HCT116 (cell line): Measurements from ENCODE around the gene NHP2. TPM values are rescaled to one million over a fixed set of nuclear protein-coding genes. Genes with fewer than 3 reads are reported as not detected.

ENCODE experiments used
- ATAC-seq: fragments of 200-7000 bp; cut with Tn5 transposase; 2 replicates; pipeline ENCODE4 v1.9.1; 2020; ENCODE audit warnings: mild to moderate bottlenecking, moderate library complexity
- BruUV-seq: library from RNA; stranded (reverse); fragments of 400-500 nt; replicated peaks from 2 replicates; lab custom pipeline; 2021; lab: Mats Ljungman, UMichigan
- CTCF ChIA-PET: fragments of 300-600 bp; sonication (Branson Sonifier 250); formaldehyde crosslinking; loops from one replicate; lab custom pipeline; 2021; ENCODE audit warnings: antibody characterized with exemption; lab: Charles Lee
- POLR2A ChIA-PET: fragments of 300-600, 350-600 bp; sonication (Branson Sonifier 250); formaldehyde crosslinking; loops from one replicate; lab custom pipeline; 2021; ENCODE audit warnings: antibody characterized with exemption; lab: Charles Lee
- RAD21 ChIA-PET, 2 experiments: fragments of 300-600 bp; sonication (Branson Sonifier 250); formaldehyde crosslinking; loops; one replicate each; lab custom pipeline; 2023; ENCODE audit warnings: low total read pairs in 2 of 2; ENCODE audit not compliant: uncharacterized antibody in 2 of 2, unreplicated experiment in 2 of 2, low non-redundant PET in 1 of 2; lab: Charles Lee
- DNase-seq: peaks from one replicate; pipeline ENCODE4 v3.0.0-alpha.2; 2010; ENCODE audit warnings: low read depth, low spot score
- H2AFZ ChIP-seq: fragments of 200-600 bp; shearing (Covaris generic), sonication (generic); 2 replicates; pipeline ENCODE4 v1.6.1; 2017; ENCODE audit warnings: low read depth, mixed run types, mixed read lengths, antibody characterized with exemption, low read length; ENCODE audit not compliant: poor library complexity, severe bottlenecking
- H3K27ac ChIP-seq: 2 replicates; pipeline ENCODE4 v1.5.1; 2012; ENCODE audit warnings: low read depth, low read length
- H3K27me3 ChIP-seq: fragments of 200-600 bp; sonication (generic); 2 replicates; pipeline ENCODE4 v1.6.1; 2016; ENCODE audit warnings: mixed run types, low read length, mixed read lengths; ENCODE audit not compliant: insufficient read depth
- H3K36me3 ChIP-seq, 2 experiments: fragments of 200-500 bp in 1 of 2; fragments of 200-600 bp in 1 of 2; sonication (Bioruptor generic) in 1 of 2; sonication (generic) in 1 of 2; 2 replicates each; pipeline versions ENCODE4 v1.5.1 to v1.6.1; 2014 to 2016; ENCODE audit warnings: low read length in 2 of 2, inconsistent platforms in 1 of 2, mixed read lengths in 1 of 2, mixed run types in 1 of 2; ENCODE audit not compliant: insufficient read depth in 2 of 2, control insufficient read depth in 1 of 2
- H3K4me1 ChIP-seq, 2 experiments: fragments of 200-600 bp in 1 of 2; sonication (generic) in 1 of 2; 2 replicates each; pipeline versions ENCODE4 v1.5.1 to v1.6.1; 2012 to 2017; ENCODE audit warnings: low read length in 2 of 2, inconsistent platforms in 1 of 2, mild to moderate bottlenecking in 1 of 2, mixed read lengths in 1 of 2, mixed run types in 1 of 2, moderate library complexity in 1 of 2; ENCODE audit not compliant: insufficient read depth in 2 of 2, control insufficient read depth in 1 of 2
- H3K4me2 ChIP-seq: fragments of 200-600 bp; sonication (generic); 2 replicates; pipeline ENCODE4 v1.6.1; 2017; ENCODE audit warnings: mixed run types, low read length, mixed read lengths
- H3K4me3 ChIP-seq, 2 experiments: fragments of 200-600 bp in 1 of 2; sonication (generic) in 1 of 2; replicated peaks in 1 of 2; 2 replicates each; pipeline ENCODE4 v1.5.1; 2011 to 2016; ENCODE audit warnings: low read length in 2 of 2, control low read depth in 1 of 2, low read depth in 1 of 2, mild to moderate bottlenecking in 1 of 2, mixed read lengths in 1 of 2, mixed run types in 1 of 2
- H3K79me2 ChIP-seq: fragments of 200-600 bp; sonication (generic); 2 replicates; pipeline ENCODE4 v1.6.1; 2017; ENCODE audit warnings: mild to moderate bottlenecking, mixed run types, low read length, moderate library complexity, mixed read lengths; ENCODE audit not compliant: insufficient read depth
- H3K9ac ChIP-seq: fragments of 200-600 bp; sonication (generic); 2 replicates; pipeline ENCODE4 v1.6.1; 2016; ENCODE audit warnings: low read length, mixed read lengths
- H3K9me2 ChIP-seq: fragments of 200-600 bp; sonication (generic), shearing (Covaris generic); 2 replicates; pipeline ENCODE4 v1.6.1; 2017; ENCODE audit warnings: mixed run types, mild to moderate bottlenecking, moderate library complexity; ENCODE audit not compliant: insufficient read depth
- H3K9me3 ChIP-seq, 2 experiments: fragments of 200-500 bp in 1 of 2; fragments of 200-600 bp in 1 of 2; sonication (Bioruptor generic) in 1 of 2; sonication (generic) in 1 of 2; 2 replicates each; pipeline ENCODE4 v1.6.1; 2014 to 2017; ENCODE audit warnings: low read length in 2 of 2, mixed read lengths in 2 of 2, inconsistent platforms in 1 of 2, low read depth in 1 of 2, mild to moderate bottlenecking in 1 of 2, mixed run types in 1 of 2, moderate library complexity in 1 of 2; ENCODE audit not compliant: control insufficient read depth in 1 of 2, insufficient read depth in 1 of 2
- H4K20me1 ChIP-seq: fragments of 200-600 bp; sonication (generic), shearing (Covaris generic); 2 replicates; pipeline ENCODE4 v1.6.1; 2017; ENCODE audit warnings: mixed run types, mild to moderate bottlenecking, moderate library complexity; ENCODE audit not compliant: insufficient read depth
- CEBPB ChIP-seq: IDR thresholded peaks from 2 replicates; pipeline ENCODE4 v1.6.1; 2012; ENCODE audit warnings: low read depth
- EGR1 ChIP-seq: IDR thresholded peaks from 2 replicates; pipeline ENCODE4 v1.6.1; 2012; ENCODE audit warnings: low read depth
- EZH2phosphoT487 ChIP-seq: fragments of 200-600 bp; IDR thresholded peaks from 2 replicates; pipeline ENCODE4 v1.6.1; 2018; ENCODE audit warnings: antibody characterized with exemption, borderline replicate concordance
- POLR2A ChIP-seq: IDR thresholded peaks from 2 replicates; pipeline ENCODE4 v1.7.0; 2011; ENCODE audit warnings: borderline replicate concordance; ENCODE audit not compliant: insufficient read depth, insufficient read length; ENCODE audit errors: extremely low read depth
- RAD21 ChIP-seq: IDR thresholded peaks from 2 replicates; pipeline ENCODE4 v1.6.1; 2012; ENCODE audit warnings: low read depth, mild to moderate bottlenecking
- SIN3A ChIP-seq: IDR thresholded peaks from 2 replicates; pipeline ENCODE4 v1.6.1; 2012; ENCODE audit warnings: low read depth
- SRF ChIP-seq: IDR thresholded peaks from 2 replicates; pipeline ENCODE4 v1.6.1; 2012; ENCODE audit warnings: low read depth
- TCF7L2 ChIP-seq: IDR thresholded peaks from 2 replicates; pipeline ENCODE4 v1.7.0; 2011; ENCODE audit warnings: borderline replicate concordance, inconsistent platforms; ENCODE audit not compliant: insufficient read depth, insufficient read length; ENCODE audit errors: extremely low read depth
- YY1 ChIP-seq: IDR thresholded peaks from 2 replicates; pipeline ENCODE4 v1.6.1; 2011; ENCODE audit warnings: low read length, low read depth, moderate library complexity, mild to moderate bottlenecking; ENCODE audit not compliant: insufficient replicate concordance; ENCODE audit errors: extremely low read depth
- ZNF274 ChIP-seq: fragments of 200-500 bp; sonication (Bioruptor generic); IDR thresholded peaks from 2 replicates; pipeline ENCODE4 v1.6.1; 2014; ENCODE audit warnings: mild to moderate bottlenecking, low read depth, low read length, inconsistent platforms
- intact Hi-C: fragments of 100-400 bp; cut with micrococcal nuclease; formaldehyde crosslinking; loops from 2 replicates; pipeline ENCODE4 v1.10.0; 2022
- total RNA-seq: library from RNA; stranded (reverse); gene quantifications from one replicate; pipeline ENCODE4 v1.2.1, GENCODE V29; 2021; ENCODE audit not compliant: unreplicated experiment
- TF ChIP-seq, protein P1 (sequence below): IDR thresholded peaks from 2 replicates; pipeline ENCODE4 v1.6.1; 2012

Gene NHP2
- total RNA-seq, 1 experiment from 2014 or later, result 260 TPM

- Histone ChIP-seq H3K79me2 (no peaks in the 10 kb centered on the region), H2AFZ (no peak overlapping the region), H3K36me3 (no peaks in the 10 kb centered on the region), H3K4me3 (no peak overlapping the region), H3K9me2 (no peaks in the 10 kb centered on the region), H3K9me3 (no peaks in the 10 kb centered on the region), H3K27ac (no peak overlapping the region), H3K27me3 (no peaks in the 10 kb centered on the region), H3K4me1 (peaks cover 7 to 8% of the 10 kb centered on the region in 2 experiments), H3K9ac (no peak overlapping the region), H3K4me2 (no peak overlapping the region), H4K20me1 (no peaks in the 10 kb centered on the region)
- ChIA-PET CTCF (no interaction called here), RAD21 (no interaction called here), POLR2A (no interaction called here)
- no peak; the same call in 1 of the 2 replicates for ATAC-seq
- TF ChIP-seq EZH2phosphoT487 (no peak), RAD21 (no peak), SRF (no peak), EGR1 (no peak)
- DNase-seq, result no peak
- BruUV-seq, result no TSS peak
- intact Hi-C loops, result no loop called here
Observed at GRCh38 chr5:178106556-178107239, 47.0 kb downstream of the NHP2 start.

- intact Hi-C loops, result no loop called here
- Histone ChIP-seq H3K79me2 (no peaks in the 10 kb centered on the region), H3K4me3 (no peak overlapping the region), H3K36me3 (no peaks in the 10 kb centered on the region), H3K27me3 (no peaks in the 10 kb centered on the region), H3K4me2 (no peak overlapping the region), H4K20me1 (no peaks in the 10 kb centered on the region), H3K9ac (no peak overlapping the region), H3K9me3 (no peaks in the 10 kb centered on the region), H3K27ac (no peak overlapping the region), H2AFZ (no peak overlapping the region), H3K9me2 (no peaks in the 10 kb centered on the region), H3K4me1 (peaks cover 7 to 8% of the 10 kb centered on the region in 2 experiments)
- ATAC-seq, result no peak
- BruUV-seq, result no TSS peak
- CTCF ChIA-PET, result interaction anchor here (1.4 kb wide), 1 partner anchor 15 kb away, joined by 3 read pairs; no protein-coding TSS in a partner anchor
- POLR2A ChIA-PET, result no interaction called here
- RAD21 ChIA-PET, result no interaction called here
- no peak for DNase-seq
- TF ChIP-seq, protein P1, sequence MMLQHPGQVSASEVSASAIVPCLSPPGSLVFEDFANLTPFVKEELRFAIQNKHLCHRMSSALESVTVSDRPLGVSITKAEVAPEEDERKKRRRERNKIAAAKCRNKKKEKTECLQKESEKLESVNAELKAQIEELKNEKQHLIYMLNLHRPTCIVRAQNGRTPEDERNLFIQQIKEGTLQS, result no peak
- no peak for TF ChIP-seq TCF7L2
- TF ChIP-seq ZNF274, result no peak
- TF ChIP-seq POLR2A, result no peak
- no peak for TF ChIP-seq CEBPB
- no peak for TF ChIP-seq SRF
- TF ChIP-seq YY1, result no peak
- no peak for TF ChIP-seq SIN3A
- no peak for TF ChIP-seq EGR1
Observed at GRCh38 chr5:178106086-178106485, 47.6 kb downstream of the NHP2 start.
